OCI-LY1 (cell line): Measurements from ENCODE around the gene SKAP2.

Experiments used
- H2AFZ ChIP-seq: fragments of 200-600 bp; sonication (generic), shearing (Covaris generic); 2 replicates; pipeline ENCODE4 v1.6.0; 2014; ENCODE audit warnings: antibody characterized with exemption, mild to moderate bottlenecking, low read length
- H3F3A ChIP-seq: fragments of 200-600 bp; sonication (generic), shearing (Covaris generic); 2 replicates; pipeline ENCODE4 v1.6.0; 2014; ENCODE audit warnings: mild to moderate bottlenecking, antibody characterized with exemption, low read length, moderate library complexity; ENCODE audit not compliant: insufficient read depth
- H3K27ac ChIP-seq: fragments of 200-600 bp; sonication (generic); 2 replicates; pipeline ENCODE4 v1.5.1; 2014; ENCODE audit warnings: low read length, mixed run types, mild to moderate bottlenecking, low read depth; ENCODE audit not compliant: poor library complexity, severe bottlenecking
- H3K27me3 ChIP-seq: fragments of 200-600 bp; sonication (generic); 2 replicates; pipeline ENCODE4 v1.6.0; 2014; ENCODE audit warnings: antibody characterized with exemption, mild to moderate bottlenecking, low read length, moderate library complexity; ENCODE audit not compliant: insufficient read depth
- H3K36me3 ChIP-seq: fragments of 200-600 bp; sonication (generic); 2 replicates; pipeline ENCODE4 v1.6.1; 2014; ENCODE audit warnings: mild to moderate bottlenecking, antibody characterized with exemption, low read length, moderate library complexity, mixed read lengths; ENCODE audit not compliant: insufficient read depth
- H3K4me1 ChIP-seq: fragments of 200-600 bp; sonication (generic); 2 replicates; pipeline ENCODE4 v1.5.1; 2014; ENCODE audit warnings: mild to moderate bottlenecking, low read length, moderate library complexity; ENCODE audit not compliant: insufficient read depth, severe bottlenecking
- H3K4me2 ChIP-seq: fragments of 200-600 bp; sonication (generic), shearing (Covaris generic); 2 replicates; pipeline ENCODE4 v1.6.1; 2014; ENCODE audit warnings: low read length
- H3K4me3 ChIP-seq: fragments of 200-600 bp; sonication (generic); 2 replicates; pipeline ENCODE4 v1.5.1; 2014; ENCODE audit warnings: low read length, low read depth, mild to moderate bottlenecking, mixed read lengths; ENCODE audit not compliant: poor library complexity, severe bottlenecking
- H3K79me2 ChIP-seq: fragments of 200-600 bp; shearing (Covaris generic); 2 replicates; pipeline ENCODE4 v1.6.1; 2016; ENCODE audit warnings: mixed run types, low read length, mixed read lengths; ENCODE audit not compliant: insufficient read depth
- H3K9ac ChIP-seq: fragments of 200-600 bp; sonication (generic), shearing (Covaris generic); 2 replicates; pipeline ENCODE4 v1.6.1; 2014; ENCODE audit warnings: mild to moderate bottlenecking, low read length, mixed read lengths
- H3K9me2 ChIP-seq: fragments of 200-600 bp; sonication (generic), shearing (Covaris generic); 2 replicates; pipeline ENCODE4 v1.6.1; 2014; ENCODE audit warnings: low read depth, mild to moderate bottlenecking, low read length, mixed read lengths
- H3K9me3 ChIP-seq: fragments of 200-600 bp; shearing (Covaris generic); 2 replicates; pipeline ENCODE4 v1.6.1; 2014; ENCODE audit warnings: low read length, mixed read lengths
- H4K20me1 ChIP-seq: fragments of 200-600 bp; sonication (generic), shearing (Covaris generic); 2 replicates; pipeline ENCODE4 v1.6.0; 2016; ENCODE audit warnings: mild to moderate bottlenecking, low read length; ENCODE audit not compliant: insufficient read depth
- CTCF ChIP-seq: fragments of 200-600 bp; sonication (generic), shearing (Covaris generic); IDR thresholded peaks from 2 replicates; pipeline ENCODE4 v1.5.1; 2017; ENCODE audit warnings: mild to moderate bottlenecking, antibody characterized with exemption, low read length, moderate library complexity, mixed read lengths
- EZH2 ChIP-seq: fragments of 200-600 bp; sonication (generic), shearing (Covaris generic); IDR thresholded peaks from 2 replicates; pipeline ENCODE4 v1.8.0; 2017; ENCODE audit warnings: borderline replicate concordance, mixed run types, mild to moderate bottlenecking, antibody characterized with exemption, low read length, moderate library complexity, mixed read lengths

SKAP2 gene

GRCh38 chr7:26667514-26668133 is 196.8 kb downstream of the SKAP2 start:
- Histone ChIP-seq H4K20me1 (no peaks in the 10 kb centered on the region), H3K36me3 (no peaks in the 10 kb centered on the region), H3K9me3 (no peaks in the 10 kb centered on the region), H3K9me2 (no peaks in the 10 kb centered on the region), H3F3A (no peaks in the 10 kb centered on the region; the same call in 1 of the 2 replicates), H3K27me3 (no peaks in the 10 kb centered on the region), H3K4me2 (no peak overlapping the region), H3K4me1 (peaks cover 3% of the 10 kb centered on the region), H3K27ac (no peak overlapping the region), H3K4me3 (no peak overlapping the region), H3K79me2 (no peaks in the 10 kb centered on the region), H3K9ac (no peak overlapping the region; the same call in 1 of the 2 replicates), H2AFZ (no peak overlapping the region)
- TF ChIP-seq CTCF (peak; percentile 99), EZH2 (no peak)

- no peak overlapping the region for H3K27ac ChIP-seq
- no peaks in the 10 kb centered on the region for H3K9me3 ChIP-seq
- no peaks in the 10 kb centered on the region for H3K27me3 ChIP-seq
- H2AFZ ChIP-seq = no peak overlapping the region
- no peaks in the 10 kb centered on the region for H3K79me2 ChIP-seq
- H3K9me2 ChIP-seq = no peaks in the 10 kb centered on the region
- no peak for TF ChIP-seq CTCF
- no peak for TF ChIP-seq EZH2
- H3K4me2 ChIP-seq = no peak overlapping the region
- H3K36me3 ChIP-seq = no peaks in the 10 kb centered on the region
- H3K4me3 ChIP-seq = no peak overlapping the region
- no peaks in the 10 kb centered on the region; the same call in 1 of the 2 replicates for H3F3A ChIP-seq
- no peak overlapping the region for H3K9ac ChIP-seq
- H3K4me1 ChIP-seq = peaks cover 3% of the 10 kb centered on the region
- no peaks in the 10 kb centered on the region for H4K20me1 ChIP-seq
These were observed 199.5 kb downstream of the SKAP2 start for GRCh38 chr7:26664735-26665416.

GRCh38 chr7:26664274-26664673 is 200.1 kb downstream of the SKAP2 start:
- Histone ChIP-seq H2AFZ (no peak overlapping the region), H3K4me1 (peaks cover 3% of the 10 kb centered on the region), H3K36me3 (no peaks in the 10 kb centered on the region), H3K9me3 (no peaks in the 10 kb centered on the region), H3K27me3 (no peaks in the 10 kb centered on the region), H3F3A (no peaks in the 10 kb centered on the region; the same call in 1 of the 2 replicates), H3K4me2 (no peak overlapping the region), H3K9me2 (no peaks in the 10 kb centered on the region), H3K27ac (no peak overlapping the region), H3K79me2 (no peaks in the 10 kb centered on the region), H3K9ac (no peak overlapping the region), H3K4me3 (no peak overlapping the region), H4K20me1 (no peaks in the 10 kb centered on the region)
- TF ChIP-seq EZH2 (no peak), CTCF (no peak)
